HG03439 (cell line): ENCODE results near the gene CD8B2.
"Not testable (repeated sequence)": the region's sequence is repeated elsewhere in the genome, so short reads cannot be mapped to it uniquely, and the experiment has no call there.

Source experiments
- ATAC-seq: cut with Tn5 transposase; IDR thresholded peaks from one replicate; pipeline ENCODE4 v1.9.1; 2021; ENCODE audit warnings: mild to moderate bottlenecking, moderate library complexity; ENCODE audit not compliant: unreplicated experiment

The CD8B2 gene

DNA sequence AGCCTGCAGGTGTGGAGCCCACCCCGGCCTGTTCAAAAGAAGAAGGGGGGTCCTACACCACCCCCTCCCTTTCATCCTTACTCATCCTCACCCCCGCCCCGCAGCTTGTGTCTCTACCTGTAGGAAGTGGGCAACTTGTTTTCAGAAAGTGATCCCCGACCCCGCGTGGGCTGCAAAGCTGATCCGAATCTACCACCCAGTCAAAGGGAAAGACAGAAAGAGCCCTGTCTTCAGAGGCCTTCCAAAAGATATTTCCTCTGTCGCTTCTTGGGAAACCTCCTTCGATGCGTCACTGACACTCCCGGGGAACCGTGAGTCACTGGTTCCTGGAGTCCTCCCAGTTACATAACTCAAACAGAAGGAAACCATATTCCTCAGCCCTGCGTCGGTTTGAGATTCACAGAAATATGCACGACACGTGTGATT lies 24.3 kb downstream of the CD8B2 start:
- not testable (repeated sequence) for ATAC-seq

GRCh38 chr2:106511934-106512333 lies 24.8 kb downstream of the CD8B2 start:
- not testable (repeated sequence) for ATAC-seq

GRCh38 chr2:106513391-106513790 lies 26.2 kb downstream of the CD8B2 start:
- not testable (repeated sequence) for ATAC-seq

DNA sequence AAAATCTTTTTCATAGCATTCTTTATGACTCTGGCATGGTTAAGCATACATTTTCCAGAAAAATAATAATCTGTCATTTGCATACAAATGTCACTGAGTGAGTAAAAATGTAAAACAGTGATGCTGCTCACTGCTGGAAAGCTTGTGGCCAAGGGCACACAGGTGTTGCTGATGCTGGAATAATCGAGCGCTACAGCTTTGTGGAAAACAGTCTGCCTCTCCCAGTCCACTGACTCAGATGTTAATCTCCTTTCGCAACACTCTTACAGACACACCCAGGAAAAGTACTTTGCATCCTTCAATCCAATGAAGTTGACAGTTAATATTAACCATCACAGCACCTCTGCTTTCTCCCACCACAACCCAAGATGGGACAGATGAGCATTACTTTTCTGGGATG lies 27.7 kb downstream of the CD8B2 start:
- ATAC-seq, result not testable (repeated sequence)

- no peak for ATAC-seq
These were observed 29.3 kb downstream of the CD8B2 start for GRCh38 chr2:106516436-106516835.

DNA sequence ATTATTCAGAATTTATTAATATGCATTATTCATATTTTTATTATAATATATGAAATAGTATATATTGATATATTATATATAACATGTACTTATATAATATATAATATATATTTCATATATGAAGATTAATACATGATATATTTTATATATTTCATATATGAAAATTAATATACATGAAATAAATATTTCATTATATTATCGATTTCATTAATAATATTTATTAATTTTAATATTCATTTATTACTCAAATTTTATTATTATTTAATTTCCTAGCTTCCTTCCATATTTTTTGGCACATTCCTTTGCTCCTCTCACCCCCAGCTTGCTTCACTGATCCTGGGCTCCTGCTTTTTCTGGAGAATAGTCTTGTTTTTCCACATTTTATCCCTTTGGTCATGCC lies 29.7 kb downstream of the CD8B2 start:
- ATAC-seq, result no peak

GRCh38 chr2:106517329-106517728 lies 30.2 kb downstream of the CD8B2 start:
- no peak for ATAC-seq

- no peak for ATAC-seq
These were observed 32.6 kb downstream of the CD8B2 start for GRCh38 chr2:106519767-106520166.

GRCh38 chr2:106521016-106521415 lies 33.9 kb downstream of the CD8B2 start:
- ATAC-seq, result no peak

- ATAC-seq, result no peak
These were observed 37.0 kb downstream of the CD8B2 start for GRCh38 chr2:106523976-106524665.

- no peak for ATAC-seq
These were observed 43.7 kb downstream of the CD8B2 start for GRCh38 chr2:106530866-106531265.

DNA sequence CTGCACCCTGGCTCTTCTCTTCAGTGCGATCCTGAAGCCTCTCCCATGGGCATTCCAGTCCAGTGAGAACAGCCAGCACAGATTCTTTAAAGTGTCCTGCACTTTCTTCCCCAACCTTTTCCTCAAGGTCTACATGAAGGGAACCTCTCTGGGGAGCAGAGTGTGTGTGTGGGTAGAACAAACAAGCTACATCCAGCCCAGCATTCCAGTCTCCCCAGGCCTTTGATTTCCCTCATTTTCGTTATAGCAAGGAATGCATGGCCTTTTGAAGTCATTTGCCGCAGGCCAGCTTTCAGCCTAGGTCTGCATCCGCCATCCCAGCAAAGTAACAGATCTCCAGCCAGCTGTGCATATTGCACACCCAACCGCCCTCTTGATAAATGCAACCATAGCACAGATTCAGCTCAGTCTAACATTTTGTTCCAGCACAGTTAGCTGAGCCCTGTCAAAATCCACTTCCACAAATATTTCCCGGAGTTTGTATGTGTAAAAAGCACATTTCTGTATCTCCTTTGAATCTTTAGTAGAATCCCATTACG lies 44.6 kb downstream of the CD8B2 start:
- ATAC-seq, result no peak

DNA sequence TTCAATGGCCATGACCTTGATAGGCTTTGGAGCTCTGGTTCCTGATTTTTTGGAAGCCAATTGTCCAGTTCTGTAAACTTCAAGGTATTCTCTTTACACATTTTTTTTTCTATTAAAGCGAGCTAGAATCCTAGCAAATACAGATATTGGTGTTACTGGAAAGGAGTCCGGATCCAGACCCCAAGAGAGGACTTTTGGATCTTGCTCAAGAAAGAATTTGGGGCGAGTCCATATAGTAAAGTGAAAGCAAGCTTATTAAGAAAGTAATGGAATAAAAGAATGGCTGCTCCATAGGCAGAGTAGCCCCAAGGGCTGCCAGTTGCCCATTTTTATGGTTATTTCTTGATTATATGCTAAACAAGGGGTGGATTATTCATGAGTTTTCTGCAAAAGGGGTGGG lies 45.1 kb downstream of the CD8B2 start:
- no peak for ATAC-seq

DNA sequence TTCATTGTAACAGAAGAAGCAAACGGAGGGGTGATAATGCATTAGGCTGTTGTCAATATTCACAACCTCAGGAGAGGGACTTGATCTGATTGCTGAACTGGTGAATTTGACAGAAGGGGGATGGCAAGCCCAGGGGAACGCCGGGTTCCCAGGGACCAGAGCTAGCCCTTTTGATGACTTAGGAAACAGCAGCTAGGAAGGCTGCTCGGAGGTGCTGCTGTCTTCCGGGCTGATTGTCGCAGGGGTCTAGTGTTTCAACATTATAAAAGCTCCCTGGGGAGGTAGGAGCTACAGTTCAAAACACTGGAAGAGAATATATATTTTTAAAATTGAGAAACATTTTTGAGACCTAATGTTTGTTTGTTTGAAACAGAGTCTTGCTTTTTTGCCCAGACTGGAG lies 47.3 kb downstream of the CD8B2 start:
- no peak for ATAC-seq

- ATAC-seq, result no peak
These were observed 49.3 kb downstream of the CD8B2 start for GRCh38 chr2:106536490-106536889.

GRCh38 chr2:106537047-106537446 lies 49.9 kb downstream of the CD8B2 start:
- no peak for ATAC-seq

DNA sequence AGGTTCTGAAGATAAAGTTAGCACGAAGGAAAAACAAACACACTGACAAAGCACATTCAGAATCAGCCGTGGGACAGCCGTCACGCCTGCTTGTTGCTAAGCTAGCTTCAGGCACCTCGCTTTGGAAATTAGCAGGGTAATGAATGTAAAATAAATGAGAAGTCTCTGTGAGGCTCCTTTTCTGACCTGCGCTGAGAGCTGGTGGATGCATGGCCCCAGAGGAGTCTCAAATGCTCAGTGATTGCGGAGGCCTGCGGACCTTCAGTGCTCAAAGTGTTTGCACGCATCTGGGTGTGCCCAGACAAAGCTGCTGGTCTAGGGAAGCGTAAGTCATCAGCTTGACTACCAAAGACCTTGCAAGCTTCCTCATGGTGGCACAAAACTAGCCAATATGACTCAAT lies 50.6 kb downstream of the CD8B2 start:
- ATAC-seq, result no peak

GRCh38 chr2:106540886-106541285 lies 53.7 kb downstream of the CD8B2 start:
- ATAC-seq, result no peak

GRCh38 chr2:106541333-106541732 lies 54.2 kb downstream of the CD8B2 start:
- ATAC-seq, result no peak

DNA sequence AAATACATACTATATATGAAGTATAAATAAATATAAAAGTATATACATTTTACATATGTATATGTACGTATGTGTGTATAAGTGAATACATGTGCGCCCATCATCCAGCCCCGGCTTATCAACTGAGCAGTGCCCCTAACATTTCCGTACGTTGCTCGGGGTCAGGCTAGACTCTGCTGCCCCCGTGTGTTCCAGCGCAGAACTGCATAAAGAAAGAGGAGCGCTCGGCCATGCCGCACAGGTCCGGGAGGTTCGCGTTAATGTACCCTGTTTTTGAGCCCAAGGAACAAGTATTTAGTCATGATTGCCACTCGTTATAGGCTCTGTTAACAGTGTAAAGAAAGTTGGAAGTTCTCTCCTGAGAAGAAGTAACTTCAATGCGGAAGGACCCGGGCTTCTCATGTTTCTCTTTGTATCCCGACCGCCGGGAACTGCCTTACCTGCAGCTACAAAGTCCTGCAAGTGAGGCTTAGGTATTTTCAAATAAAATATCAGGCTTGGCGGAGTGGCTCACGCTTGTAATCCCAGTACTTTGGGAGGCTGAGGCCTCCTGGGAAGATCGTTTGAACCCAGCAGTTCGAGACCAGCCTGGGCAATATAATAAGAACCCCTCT lies 55.7 kb downstream of the CD8B2 start:
- ATAC-seq, result peak; percentile 92

DNA sequence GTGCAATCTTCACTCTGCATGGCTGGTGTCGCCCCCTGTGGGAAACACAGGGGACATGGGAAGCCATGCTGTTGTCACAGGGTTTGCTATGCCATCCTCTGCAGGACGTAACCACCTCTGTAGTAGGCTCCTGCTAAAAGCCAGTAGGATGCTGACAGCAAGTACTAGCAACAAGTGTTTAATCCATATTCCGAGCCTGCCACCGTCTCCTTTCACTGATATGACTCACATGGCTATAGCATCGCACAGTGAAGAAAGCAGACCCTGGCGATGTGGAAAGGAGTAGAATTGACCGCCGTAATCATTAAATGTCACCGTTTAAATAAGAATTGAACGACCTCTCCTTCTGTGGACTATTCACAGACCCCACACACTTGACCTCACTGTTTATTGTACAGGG lies 57.8 kb downstream of the CD8B2 start:
- no peak for ATAC-seq

- no peak for ATAC-seq
These were observed 59.3 kb downstream of the CD8B2 start for GRCh38 chr2:106546391-106546990.
